Medulla oblongata (tissue), 1 donor: ENCODE measurements around the gene XIRP1.
"Not testable (repeated sequence)": the region's sequence is repeated elsewhere in the genome, so short reads cannot be mapped to it uniquely, and the experiment has no call there.

Source experiments
- DNase-seq: peaks from one replicate; pipeline ENCODE4 v3.0.0-alpha.2; 2015; ENCODE audit errors: extremely low spot score

Gene XIRP1

GRCh38 chr3:39192490-39193092 lies at the start of gene XIRP1:
Gene XIRP1 (minus strand): TSS chr3:39192595. CDS start chr3:39189445, 3,150 bp downstream.
- DNase-seq, result no peak

GRCh38 chr3:39241561-39241960 lies 49.2 kb upstream of the XIRP1 start:
- no peak for DNase-seq

GRCh38 chr3:39237027-39237426 lies 44.6 kb upstream of the XIRP1 start:
- no peak for DNase-seq

DNA sequence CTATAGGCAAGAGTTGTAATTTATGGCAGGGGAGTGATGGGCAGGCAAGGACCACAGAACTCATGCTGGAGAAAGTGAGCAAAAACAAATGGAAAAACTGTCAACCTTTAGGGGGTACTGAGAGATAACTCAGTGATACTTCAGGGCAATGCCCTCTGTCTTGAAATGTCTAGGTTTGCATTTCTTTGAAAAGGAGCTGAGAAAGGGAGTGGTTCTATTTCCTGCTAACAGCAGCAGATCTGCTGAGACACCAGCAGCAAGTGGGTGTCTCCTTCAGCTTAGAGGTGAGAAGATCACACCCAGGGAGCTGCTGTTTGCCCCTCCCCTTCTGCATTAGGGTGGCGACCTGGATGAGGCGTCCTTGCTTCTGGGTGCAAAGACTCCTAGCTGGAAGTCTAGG lies 42.3 kb upstream of the XIRP1 start:
- no peak for DNase-seq

GRCh38 chr3:39232859-39233258 lies 40.5 kb upstream of the XIRP1 start:
- no peak for DNase-seq

- DNase-seq, result no peak
Measured at GRCh38 chr3:39230453-39230852, 38.1 kb upstream of the XIRP1 start.

DNA sequence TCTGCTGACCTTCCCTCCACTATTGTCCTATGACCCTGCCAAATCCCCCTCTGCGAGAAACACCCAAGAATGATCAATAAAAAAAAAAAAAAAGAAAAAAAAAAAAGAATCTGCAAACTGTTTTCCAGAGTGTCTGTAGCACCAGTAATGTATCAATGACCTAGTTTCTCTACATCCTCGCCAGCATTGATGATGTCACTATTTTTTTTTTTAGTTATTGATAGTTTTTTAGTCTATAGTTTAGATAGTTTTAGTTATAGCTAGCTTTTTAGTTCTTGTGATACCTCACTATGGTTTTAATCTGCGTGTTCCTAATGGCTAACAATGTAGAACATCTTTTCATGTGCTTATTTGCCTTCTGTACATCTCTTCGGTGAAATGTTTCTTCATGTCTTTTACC lies 36.1 kb upstream of the XIRP1 start:
- DNase-seq, result no peak

GRCh38 chr3:39227596-39227995 lies 35.2 kb upstream of the XIRP1 start:
- not testable (repeated sequence) for DNase-seq

DNA sequence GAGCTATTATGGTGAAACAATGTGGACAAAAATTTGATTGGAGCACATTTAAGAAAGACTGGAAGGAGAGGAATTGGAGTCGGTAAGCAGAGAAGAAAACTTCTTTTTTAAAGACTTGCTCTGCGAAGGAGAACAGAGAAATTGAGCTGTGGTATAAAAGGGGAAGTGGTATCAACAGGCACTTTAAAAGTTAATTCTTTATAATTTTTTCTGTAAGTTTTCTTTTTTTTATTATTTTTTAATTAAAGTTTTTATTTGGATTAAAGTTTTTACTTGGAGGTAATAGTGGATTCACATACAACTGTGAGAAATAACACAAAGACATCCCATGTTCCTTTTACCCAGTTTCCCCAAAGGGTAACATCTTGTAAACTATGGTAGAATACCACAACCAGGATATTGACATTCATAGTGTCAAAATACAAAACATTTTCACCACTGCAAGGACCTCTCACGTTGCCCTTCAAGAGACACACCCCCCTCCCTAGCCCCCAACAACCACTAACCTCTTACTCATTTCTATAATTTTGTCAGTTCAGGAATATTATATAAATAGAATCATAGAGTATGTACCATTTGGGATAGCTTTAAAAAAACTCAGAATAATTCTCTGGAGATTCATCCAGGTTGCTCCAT lies 33.8 kb upstream of the XIRP1 start:
- no peak for DNase-seq

DNA sequence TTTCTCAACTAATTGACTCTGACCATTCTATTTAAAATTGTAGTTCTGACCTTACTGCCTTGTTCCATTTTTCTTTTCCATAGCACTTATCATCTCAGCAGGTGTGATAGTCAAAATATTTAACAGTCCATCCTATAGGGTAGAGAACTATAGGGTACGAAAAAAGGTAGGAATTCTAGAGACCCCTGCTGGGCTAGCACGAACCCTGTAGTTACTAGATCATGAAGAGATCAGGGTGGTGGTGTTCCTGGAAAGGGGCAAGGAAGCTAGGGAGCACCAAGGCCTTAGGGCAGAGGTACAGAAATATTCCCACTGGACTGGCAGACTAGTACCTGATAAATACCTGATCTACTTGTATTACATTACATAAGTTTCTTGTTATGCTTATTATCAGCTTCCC lies 31.9 kb upstream of the XIRP1 start:
- no peak for DNase-seq

GRCh38 chr3:39222939-39223338 lies 30.5 kb upstream of the XIRP1 start:
- no peak for DNase-seq

DNA sequence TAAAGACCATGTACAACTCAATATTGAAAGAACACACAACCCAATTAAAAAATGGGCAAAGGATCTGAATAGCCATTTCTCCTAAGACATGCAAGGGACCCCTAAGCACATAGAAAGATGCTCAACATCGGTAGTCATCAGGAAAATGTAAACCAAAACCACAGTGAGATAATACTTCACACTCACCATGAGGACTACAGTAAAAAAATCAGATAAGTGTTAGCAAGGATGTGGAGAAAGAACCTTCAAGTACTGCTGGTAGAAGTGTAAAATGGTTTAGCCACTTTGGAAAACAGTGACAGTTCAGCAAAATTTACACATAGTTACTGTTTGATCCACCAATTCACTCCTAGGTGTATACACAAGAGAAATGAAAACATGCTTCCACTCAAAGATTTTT lies 30.1 kb upstream of the XIRP1 start:
- DNase-seq, result no peak

GRCh38 chr3:39221141-39221530 lies 28.7 kb upstream of the XIRP1 start:
- no peak for DNase-seq

DNA sequence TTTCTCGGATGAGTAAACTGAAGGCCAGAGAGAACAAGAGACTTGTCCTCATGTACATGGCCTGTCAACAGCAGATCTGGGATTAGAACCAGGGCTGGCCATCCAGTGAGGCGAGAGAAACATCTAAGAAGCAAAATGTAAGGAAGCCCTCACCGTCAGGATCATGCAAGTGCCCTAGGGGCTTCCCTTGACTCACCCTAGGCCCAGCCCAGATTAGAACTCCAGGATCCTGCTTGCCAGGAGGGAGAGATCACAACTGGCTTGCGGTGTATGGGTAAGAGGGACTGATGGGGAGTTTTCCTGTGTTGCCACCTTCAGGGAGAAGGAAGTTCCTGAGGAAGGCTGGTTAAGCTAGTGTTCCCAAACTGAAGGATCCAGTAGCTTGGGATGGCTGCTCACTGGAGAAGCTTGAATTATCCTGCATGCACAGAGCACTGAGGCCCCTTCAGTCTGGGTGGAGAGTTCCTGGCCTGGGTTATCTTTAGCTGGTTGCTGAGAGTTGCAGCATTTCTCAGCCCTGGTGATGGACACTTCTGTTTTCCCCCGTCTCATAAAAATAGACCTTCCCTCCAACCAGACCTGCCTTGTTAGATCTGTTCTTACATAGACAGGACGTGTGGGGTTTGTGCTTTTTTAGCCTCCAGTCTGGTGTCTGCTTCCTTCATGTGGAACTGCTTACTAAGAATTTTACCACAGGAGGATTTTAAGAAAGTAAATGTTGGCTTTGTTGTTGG lies 28.2 kb upstream of the XIRP1 start:
- peak; percentile 84 for DNase-seq

DNA sequence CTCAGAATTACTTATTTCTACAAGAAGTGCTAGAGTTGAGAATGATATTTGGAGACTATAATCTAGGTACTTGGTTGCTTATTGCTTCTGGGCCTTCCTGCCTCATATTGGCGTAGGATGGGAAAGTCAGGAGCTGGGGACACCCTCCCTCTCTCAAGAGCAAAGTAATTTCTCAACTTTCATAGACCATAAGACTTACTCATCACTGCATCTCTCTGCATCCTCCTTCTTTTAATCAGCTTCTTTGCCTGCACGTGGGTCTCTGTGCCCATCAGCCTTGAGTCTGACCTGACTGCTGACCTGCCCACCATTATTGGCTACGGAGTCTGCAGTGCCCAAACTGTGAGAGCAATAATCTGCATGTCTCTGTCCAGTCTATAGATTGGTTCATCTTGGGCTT lies 27.3 kb upstream of the XIRP1 start:
- DNase-seq, result no peak

DNA sequence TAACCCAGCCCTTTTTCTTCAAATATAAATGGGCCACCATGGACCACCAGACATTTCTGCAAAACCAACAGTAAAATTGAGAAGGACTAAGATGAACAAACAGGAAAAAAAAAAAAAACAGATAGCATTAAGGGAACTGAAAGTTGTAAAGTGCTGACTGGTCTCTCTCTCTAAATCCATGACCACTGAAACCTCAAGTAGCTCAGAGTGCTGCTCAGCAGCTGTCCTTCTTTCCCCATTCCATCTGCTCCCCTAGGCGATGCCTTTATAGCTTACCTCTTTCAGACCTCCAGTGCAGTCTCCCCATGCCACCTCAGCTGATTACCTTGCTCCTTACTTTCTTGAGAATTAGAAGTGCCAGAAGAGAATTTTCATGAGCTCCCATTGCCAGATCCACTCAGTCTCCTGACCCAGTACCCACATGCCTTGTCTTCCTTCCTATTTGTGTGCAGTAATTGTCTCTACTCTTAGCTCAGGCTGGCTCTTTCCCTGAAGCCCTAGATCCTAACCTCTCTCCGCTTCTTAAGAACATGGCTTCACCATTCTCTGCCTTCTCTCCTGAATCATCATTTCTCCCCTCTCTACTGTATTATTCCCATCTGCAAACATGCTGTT lies 23.9 kb upstream of the XIRP1 start:
- DNase-seq, result peak; percentile 68

DNA sequence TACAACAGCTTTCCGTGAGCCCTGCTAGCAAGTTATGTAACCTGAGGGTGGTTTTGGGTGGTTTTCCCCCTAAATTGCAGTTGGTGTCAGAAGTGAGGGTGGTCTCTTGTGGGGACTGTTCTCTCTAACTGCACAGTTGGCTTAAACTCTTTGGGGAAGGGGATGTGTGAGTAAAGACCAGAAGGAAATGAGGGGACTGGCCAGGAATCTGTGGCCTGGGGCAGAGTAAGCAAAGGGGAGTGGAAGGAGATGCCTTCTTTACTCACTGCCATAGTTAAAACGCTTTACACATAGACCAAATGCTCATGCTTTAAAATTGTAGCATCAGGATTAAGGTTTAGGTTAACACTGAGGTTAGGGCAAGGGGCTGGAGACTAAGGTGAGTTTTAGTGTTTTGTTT lies 21.2 kb upstream of the XIRP1 start:
- no peak for DNase-seq

GRCh38 chr3:39212665-39213064 lies 20.3 kb upstream of the XIRP1 start:
- DNase-seq, result no peak

DNA sequence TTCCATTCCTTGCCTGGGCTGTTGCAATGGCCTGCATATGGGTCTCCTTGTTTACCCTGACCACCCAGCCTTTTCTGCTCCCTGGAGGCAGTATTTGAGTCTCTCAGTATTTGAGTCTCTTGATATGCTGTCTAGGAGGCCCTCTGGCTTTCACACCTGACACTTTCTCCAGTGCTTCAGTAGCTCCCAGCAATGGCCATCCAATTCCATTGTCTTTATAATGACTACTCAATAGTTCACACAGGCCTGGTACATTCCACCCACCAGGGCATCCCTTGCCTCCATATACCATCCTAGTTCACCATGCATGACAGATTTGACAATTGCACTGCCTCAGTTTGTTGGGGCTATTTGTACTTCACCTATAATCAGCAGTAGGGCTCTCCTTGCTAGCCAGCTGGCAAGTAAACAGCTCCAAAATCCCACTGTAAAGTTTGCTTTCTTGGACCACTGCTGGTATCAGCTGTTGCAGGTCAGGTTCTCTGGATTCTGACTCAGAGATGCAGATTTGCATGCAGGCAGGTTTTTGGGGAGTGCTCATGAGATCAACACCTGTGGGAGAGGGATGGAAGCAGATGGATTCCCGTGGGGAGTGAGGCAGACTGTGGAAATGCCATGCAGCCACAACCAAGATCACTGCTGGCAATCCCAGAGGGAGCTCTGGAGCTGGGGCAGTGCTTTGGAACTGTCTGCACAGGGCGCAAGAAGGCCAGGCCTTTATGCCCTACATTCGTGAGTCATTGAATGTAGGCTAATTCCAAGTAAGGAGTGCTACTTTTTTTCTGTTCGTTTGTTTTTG lies 19.1 kb upstream of the XIRP1 start:
- no peak for DNase-seq

DNA sequence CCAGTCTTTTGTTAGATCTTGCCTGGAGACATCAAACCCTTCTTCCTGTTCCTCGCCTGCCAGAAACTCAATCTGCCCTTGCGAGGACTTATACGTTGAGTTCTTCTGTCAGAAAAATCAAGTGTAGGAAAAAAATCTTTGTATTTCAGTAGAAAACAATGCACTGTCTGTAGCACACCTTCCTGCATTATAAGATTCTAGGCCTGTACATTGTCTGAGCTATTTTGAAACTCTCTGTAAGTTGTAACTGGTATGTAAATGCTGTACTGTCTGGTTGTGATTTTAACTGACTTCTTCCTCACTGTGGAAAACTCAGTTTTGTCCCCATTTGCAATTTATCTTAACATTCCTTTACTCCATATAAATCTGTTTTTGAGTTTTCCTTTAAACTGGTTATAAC lies 17.7 kb upstream of the XIRP1 start:
- DNase-seq, result no peak

DNA sequence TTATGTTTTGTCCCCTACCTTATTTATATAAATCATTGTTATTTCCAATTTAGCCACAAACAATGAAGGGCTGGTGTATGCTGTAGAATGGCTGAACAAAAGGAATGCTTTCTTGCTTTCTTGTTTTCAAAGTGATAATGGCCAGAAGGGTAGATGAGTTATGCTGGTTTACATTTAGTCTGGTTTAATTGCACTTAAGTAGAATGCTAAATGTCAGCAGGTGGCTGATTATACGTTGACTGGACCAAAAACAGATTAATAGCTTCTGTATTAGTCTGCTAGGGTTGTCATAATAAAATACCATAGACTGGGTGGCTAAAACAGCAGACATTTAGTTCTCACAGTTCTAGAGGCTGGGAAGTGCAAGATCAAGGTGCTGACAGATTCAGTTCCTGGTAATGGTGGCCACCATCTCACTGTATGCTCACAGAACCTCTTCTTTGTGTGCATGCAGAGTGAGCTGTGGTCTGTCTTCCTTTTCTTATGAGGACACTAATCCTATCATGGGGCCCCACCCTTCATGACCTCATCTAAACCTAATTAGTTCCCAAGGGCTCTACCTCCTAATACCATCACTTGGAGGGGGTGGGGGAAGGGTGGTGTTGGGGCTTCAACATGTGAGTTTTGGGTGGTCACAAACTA lies 17.1 kb upstream of the XIRP1 start:
- DNase-seq, result no peak
